ENCODE results near the gene GADD45G.

The GADD45G gene

DNA sequence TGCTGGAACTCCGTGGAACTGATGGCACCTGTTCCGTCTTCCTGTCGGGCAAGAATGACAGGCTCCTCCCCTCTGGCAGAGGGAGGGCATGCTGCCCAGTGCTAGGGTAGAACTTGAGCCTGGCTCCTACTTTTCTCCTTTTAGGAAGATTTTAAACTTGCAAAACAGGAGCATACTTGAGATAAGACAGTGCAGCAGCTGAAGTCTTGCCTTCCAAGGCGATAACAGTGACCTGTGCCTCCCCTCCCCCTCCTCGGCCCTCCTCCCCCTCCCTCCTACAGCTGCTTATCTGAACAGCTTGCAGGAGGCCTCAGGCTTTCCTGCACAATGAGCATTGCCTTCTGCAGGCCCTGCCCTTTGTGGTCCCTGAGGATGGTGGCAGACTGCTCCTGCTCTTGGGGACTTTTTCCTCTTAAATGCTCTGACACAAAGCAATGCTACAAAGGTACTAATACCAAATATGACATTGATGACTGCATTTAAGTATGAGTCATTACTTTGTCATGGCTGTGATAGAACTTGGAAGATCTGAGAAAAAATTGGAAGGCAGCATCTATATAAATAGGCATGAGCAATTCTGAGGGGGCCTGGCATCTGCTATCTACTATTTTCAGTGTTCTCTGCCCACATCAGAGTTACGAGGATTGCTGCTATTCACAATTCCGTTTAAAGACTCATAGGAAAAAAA lies 2.0 kb downstream of the GADD45G start:
- no peak for DNase-seq (ENCODE audit: low spot score)
- TF ChIP-seq, protein P1, sequence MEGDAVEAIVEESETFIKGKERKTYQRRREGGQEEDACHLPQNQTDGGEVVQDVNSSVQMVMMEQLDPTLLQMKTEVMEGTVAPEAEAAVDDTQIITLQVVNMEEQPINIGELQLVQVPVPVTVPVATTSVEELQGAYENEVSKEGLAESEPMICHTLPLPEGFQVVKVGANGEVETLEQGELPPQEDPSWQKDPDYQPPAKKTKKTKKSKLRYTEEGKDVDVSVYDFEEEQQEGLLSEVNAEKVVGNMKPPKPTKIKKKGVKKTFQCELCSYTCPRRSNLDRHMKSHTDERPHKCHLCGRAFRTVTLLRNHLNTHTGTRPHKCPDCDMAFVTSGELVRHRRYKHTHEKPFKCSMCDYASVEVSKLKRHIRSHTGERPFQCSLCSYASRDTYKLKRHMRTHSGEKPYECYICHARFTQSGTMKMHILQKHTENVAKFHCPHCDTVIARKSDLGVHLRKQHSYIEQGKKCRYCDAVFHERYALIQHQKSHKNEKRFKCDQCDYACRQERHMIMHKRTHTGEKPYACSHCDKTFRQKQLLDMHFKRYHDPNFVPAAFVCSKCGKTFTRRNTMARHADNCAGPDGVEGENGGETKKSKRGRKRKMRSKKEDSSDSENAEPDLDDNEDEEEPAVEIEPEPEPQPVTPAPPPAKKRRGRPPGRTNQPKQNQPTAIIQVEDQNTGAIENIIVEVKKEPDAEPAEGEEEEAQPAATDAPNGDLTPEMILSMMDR (IDR thresholded peaks at IDR 0.05; ENCODE audit: borderline replicate concordance, control extremely low read depth, extremely low read depth, insufficient read depth, missing control alignments) = no peak
- in situ Hi-C loops (cut with MboI; ENCODE audit: low sequenced_read_pairs, unreplicated experiment) = loop anchor here (10.0 kb wide), 1 partner anchor 308 kb away; no protein-coding TSS in a partner anchor

DNA sequence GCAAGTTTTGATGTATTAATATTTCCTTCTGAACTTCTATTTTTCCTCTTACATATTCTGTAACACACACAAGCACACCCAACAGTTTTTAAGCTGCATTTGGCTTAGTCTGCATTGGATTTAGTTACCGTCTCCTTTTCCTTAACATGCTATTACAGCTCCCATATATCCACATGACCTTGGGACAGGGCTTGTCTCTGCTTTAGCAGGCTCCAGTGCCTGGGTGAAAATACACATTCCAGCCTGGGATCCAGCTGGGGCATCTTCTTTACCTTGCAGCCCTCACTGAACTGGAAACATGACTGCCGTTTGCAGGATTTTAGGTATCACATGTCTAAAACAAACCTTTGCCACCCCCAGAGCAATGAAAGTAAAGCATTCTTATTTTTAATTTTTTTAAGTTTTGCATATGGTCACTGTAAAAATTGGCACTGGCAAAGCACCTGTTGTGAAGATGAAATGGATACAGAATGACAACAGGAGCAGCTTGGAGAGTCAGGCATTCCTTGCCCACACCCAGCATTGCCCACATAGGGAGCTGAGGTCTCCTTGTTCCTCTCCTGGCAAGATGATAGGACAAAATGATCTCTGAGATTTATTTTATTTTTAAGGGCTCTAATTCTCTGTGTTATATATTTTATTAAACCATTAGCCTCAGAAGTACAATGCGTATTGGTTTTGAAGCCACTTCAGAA lies 4.0 kb downstream of the GADD45G start:
- in situ Hi-C loops (cut with MboI; ENCODE audit: low sequenced_read_pairs, unreplicated experiment) = loop anchor here (10.0 kb wide), 1 partner anchor 306 kb away; no protein-coding TSS in a partner anchor
- TF ChIP-seq, protein P1 (IDR thresholded peaks at IDR 0.05; ENCODE audit: borderline replicate concordance, control extremely low read depth, extremely low read depth, insufficient read depth, missing control alignments) = no peak
- DNase-seq (ENCODE audit: low spot score) = no peak

DNA sequence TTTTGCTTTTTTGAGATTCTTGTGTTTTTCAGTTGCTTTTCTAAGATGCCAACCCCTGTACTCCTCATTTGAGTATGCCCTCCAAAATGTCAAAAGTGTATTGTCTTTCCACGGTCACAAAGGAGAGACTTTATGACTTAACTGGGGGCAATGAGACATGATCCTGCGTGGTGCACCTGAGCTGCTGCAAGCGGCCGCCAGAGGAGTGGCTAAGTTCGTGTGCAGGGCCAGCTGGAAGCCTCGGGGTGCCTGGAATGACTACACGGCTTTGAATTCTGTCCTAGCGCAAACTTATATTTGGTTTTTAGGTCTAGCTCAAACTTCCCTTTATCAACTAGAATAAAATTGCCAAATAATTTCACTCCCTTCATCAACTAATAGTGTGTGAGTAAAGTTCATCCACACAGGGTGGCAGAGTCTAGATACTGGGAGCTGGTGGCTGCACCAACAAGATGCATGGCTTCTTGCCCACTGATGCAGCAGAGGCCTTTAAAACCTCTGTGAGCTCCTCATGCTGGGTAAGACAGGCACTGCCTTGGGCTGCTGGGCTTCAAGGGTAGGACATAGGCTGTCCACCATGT lies 4.7 kb downstream of the GADD45G start:
- in situ Hi-C loops (cut with MboI; ENCODE audit: low sequenced_read_pairs, unreplicated experiment) = loop anchor here (10.0 kb wide), 1 partner anchor 305 kb away; no protein-coding TSS in a partner anchor
- TF ChIP-seq, protein P1 (IDR thresholded peaks at IDR 0.05; ENCODE audit: borderline replicate concordance, control extremely low read depth, extremely low read depth, insufficient read depth, missing control alignments) = no peak
- DNase-seq (ENCODE audit: low spot score) = no peak

- DNase-seq (ENCODE audit: low spot score) = no peak
- in situ Hi-C loops (cut with MboI; ENCODE audit: low sequenced_read_pairs, unreplicated experiment) = no loop called here
- TF ChIP-seq, protein P1 (IDR thresholded peaks at IDR 0.05; ENCODE audit: borderline replicate concordance, control extremely low read depth, extremely low read depth, insufficient read depth, missing control alignments) = no peak
These were observed 5.6 kb downstream of the GADD45G start for GRCh38 chr9:89610391-89610925.

DNA sequence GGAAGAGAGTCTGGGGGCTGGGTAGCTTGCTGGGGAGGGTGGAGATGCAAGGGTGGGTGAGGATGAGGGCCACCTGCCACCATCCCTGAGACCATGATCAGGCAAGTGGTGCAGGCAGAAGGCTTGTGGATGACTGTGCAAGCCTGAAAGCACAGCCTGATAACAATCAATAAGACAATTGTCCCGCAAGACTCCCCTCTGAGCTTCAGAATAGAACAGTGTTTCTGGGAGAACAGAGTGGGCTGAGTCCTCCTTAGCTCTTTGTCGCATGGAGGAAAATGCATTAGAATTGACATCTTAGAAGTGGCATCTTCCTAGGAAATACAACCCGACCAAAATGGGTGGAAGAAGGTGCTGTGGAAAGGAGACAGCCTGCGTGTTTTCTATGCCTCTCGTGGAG lies 6.6 kb downstream of the GADD45G start:
- DNase-seq (ENCODE audit: low spot score) = no peak

More for the DNA sequence above, 6.6 kb downstream of the GADD45G start:
- in situ Hi-C loops (cut with MboI; ENCODE audit: low sequenced_read_pairs, unreplicated experiment) = no loop called here
- TF ChIP-seq, protein P1 (IDR thresholded peaks at IDR 0.05; ENCODE audit: borderline replicate concordance, control extremely low read depth, extremely low read depth, insufficient read depth, missing control alignments) = no peak

All from GM13976 (cell line).